ENCODE data around the gene GNAS-AS1. TPM values are rescaled to one million over a fixed set of nuclear protein-coding genes. Genes with fewer than 3 reads are reported as not detected.

Gene GNAS-AS1
- total RNA-seq, 1 donor from 2014 or later = 1.6 TPM

DNA sequence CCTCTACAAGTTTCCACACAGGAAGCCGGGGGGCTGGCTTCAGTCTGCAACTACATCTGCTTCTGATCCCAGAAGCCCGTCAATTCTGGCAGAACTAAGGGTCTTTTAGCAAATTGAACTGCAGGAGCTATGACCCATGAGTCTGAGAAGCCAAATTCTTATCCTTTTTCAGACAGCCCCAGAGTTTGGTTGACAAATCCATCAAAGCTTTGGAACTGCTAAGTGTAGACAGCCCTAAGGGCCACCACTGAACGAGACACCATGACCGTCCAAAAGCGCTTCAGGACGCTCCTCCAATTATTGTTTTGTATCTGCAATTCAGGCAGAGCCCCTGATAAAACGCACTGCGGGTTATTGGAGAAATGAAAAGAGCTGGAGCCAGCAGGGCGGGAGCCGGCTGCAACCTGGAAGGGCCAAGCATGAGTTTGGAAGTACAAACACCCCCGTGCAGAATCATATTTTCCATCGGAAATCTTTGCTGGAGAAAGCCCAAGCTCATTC is 67.1 kb downstream of the GNAS-AS1 start:
- no peak for DNase-seq (ENCODE audit: low spot score)

GRCh38 chr20:58781138-58781537 is 69.6 kb downstream of the GNAS-AS1 start:
- DNase-seq (ENCODE audit: low spot score) = no peak

GRCh38 chr20:58778760-58779159 is 71.9 kb downstream of the GNAS-AS1 start:
- no peak for DNase-seq (ENCODE audit: low spot score)

GRCh38 chr20:58777657-58778056 is 73.0 kb downstream of the GNAS-AS1 start:
- DNase-seq (ENCODE audit: low spot score) = no peak

- DNase-seq (ENCODE audit: low spot score) = no peak
Measured at GRCh38 chr20:58776109-58776508, 74.6 kb downstream of the GNAS-AS1 start.

DNA sequence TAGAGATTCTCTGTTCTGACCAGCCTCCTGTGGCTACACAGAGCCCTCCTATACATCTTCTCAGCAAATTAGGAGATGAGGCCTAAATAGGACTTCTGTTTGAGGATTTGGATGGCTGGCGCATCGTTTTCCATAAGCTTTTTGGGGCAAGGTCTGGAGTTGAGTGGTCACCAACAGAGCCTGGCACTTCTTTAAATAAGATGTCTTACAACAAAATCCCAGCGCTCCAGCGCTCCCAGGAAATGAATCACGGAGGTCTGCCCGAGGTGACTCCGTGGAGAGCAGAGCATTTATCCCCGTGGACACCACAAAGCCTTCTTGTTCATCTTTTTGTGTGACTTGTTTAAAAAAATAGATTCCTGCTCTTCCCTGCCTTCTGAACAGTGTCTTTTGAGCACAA is 75.3 kb downstream of the GNAS-AS1 start:
- no peak for DNase-seq (ENCODE audit: low spot score)

DNA sequence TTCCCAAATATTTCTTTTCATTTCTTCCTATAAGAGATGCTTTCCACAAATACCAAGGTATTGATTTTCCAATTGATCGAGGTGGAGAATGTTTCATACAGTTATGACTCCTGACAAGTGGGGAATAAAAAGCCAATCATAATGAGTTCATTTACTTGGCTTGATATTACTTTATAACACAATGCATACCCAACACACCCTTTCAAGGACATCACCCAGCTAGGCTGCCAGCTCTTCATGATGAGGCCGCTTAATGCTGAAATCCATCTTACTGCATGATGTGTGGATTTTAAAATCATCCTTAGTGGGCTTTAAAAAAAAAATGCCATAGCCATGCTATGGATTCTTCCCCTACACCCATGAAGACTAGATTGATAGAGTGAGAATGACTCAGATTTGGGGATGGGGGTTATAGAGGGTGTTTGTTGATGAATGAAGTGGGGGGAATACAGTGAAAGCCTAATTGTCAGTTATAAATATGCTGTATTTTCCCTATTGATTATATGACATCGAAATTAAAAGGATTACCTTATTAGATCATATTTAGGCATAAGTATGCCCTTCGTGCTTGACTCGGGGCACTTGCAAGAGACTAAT is 75.9 kb downstream of the GNAS-AS1 start:
- DNase-seq (ENCODE audit: low spot score) = no peak

- DNase-seq (ENCODE audit: low spot score) = no peak
Measured at GRCh38 chr20:58774214-58774613, 76.5 kb downstream of the GNAS-AS1 start.

DNA sequence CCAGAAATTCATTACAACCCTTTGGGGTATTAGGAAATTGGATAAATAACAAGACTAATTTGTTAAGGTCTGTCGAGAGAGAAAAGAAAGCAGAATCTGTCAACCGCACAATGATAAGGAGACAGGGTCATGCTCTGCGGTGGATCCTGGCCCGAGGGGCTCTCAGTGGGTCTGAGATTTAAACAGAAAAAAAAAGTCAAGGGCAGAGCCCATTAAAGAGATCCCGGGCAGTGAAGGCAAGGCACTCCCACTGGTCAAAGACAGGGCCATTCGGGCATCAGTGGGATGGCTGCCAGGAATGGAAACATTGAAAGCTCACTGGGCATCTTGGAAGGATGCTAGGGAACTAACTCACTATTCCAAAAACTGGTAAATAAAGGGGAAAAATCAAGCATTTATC is 77.9 kb downstream of the GNAS-AS1 start:
- DNase-seq (ENCODE audit: low spot score) = no peak

Other genes starting within 250 kb of the GNAS-AS1 start
- gene STX16, start 199.6 kb downstream of the GNAS-AS1 start, total RNA-seq = 63.7 TPM
- 39.1 TPM for gene NPEPL1, start 158.1 kb downstream of the GNAS-AS1 start, total RNA-seq
- 801 TPM for gene GNAS, start 1.8 kb upstream of the GNAS-AS1 start, total RNA-seq
- gene NELFCD, start 130.4 kb upstream of the GNAS-AS1 start, total RNA-seq = 55.2 TPM
- 101 TPM for gene CTSZ, start 156.4 kb upstream of the GNAS-AS1 start, total RNA-seq
- gene TUBB1, start 168.5 kb upstream of the GNAS-AS1 start, total RNA-seq = 0.09 TPM
- 60.1 TPM for gene ATP5F1E, start 181.4 kb upstream of the GNAS-AS1 start, total RNA-seq
- 35.0 TPM for gene PRELID3B, start 191.9 kb upstream of the GNAS-AS1 start, total RNA-seq